GM21723 (cell line): ENCODE results near the gene GPX6.
"Not testable (repeated sequence)": the region's sequence is repeated elsewhere in the genome, so short reads cannot be mapped to it uniquely, and the experiment has no call there.

ENCODE experiments used
- ATAC-seq: cut with Tn5 transposase; IDR thresholded peaks from one replicate; pipeline ENCODE4 v1.9.1; 2021; ENCODE audit warnings: mild to moderate bottlenecking, moderate library complexity; ENCODE audit not compliant: unreplicated experiment

The GPX6 gene

GRCh38 chr6:28525496-28526039 is 10.0 kb upstream of the GPX6 start, which contains the start of gene GPX5:
GPX5 (plus strand) TSS chr6:28525881; CDS start chr6:28526014, 133 bp downstream.
- no peak for ATAC-seq

GRCh38 chr6:28523241-28523622 is 7.6 kb upstream of the GPX6 start:
- no peak for ATAC-seq

GRCh38 chr6:28522594-28523240 is 7.1 kb upstream of the GPX6 start:
- ATAC-seq: no peak

- ATAC-seq: no peak
These were observed 2.4 kb upstream of the GPX6 start for GRCh38 chr6:28517964-28518363.

- not testable (repeated sequence) for ATAC-seq
These were observed 3.2 kb downstream of the GPX6 start for GRCh38 chr6:28512387-28512786.

GRCh38 chr6:28511628-28512300 is 3.8 kb downstream of the GPX6 start:
- no peak for ATAC-seq

GRCh38 chr6:28506807-28507475 is 8.7 kb downstream of the GPX6 start:
- no peak for ATAC-seq

- no peak for ATAC-seq
These were observed 9.9 kb downstream of the GPX6 start for GRCh38 chr6:28505733-28506132.

GRCh38 chr6:28502709-28503305 is 12.8 kb downstream of the GPX6 start:
- not testable (repeated sequence) for ATAC-seq

- ATAC-seq: not testable (repeated sequence)
These were observed 13.5 kb downstream of the GPX6 start for GRCh38 chr6:28502136-28502535.

- no peak for ATAC-seq
These were observed 14.3 kb downstream of the GPX6 start for GRCh38 chr6:28501259-28501658.

GRCh38 chr6:28497893-28498292 is 17.7 kb downstream of the GPX6 start:
- no peak for ATAC-seq

- ATAC-seq: no peak
These were observed 18.3 kb downstream of the GPX6 start for GRCh38 chr6:28497306-28497705.

- no peak for ATAC-seq
These were observed 19.4 kb downstream of the GPX6 start for GRCh38 chr6:28496099-28496779.

GRCh38 chr6:28491984-28492317 is 23.6 kb downstream of the GPX6 start:
- ATAC-seq: no peak

GRCh38 chr6:28490205-28490890 is 25.2 kb downstream of the GPX6 start:
- ATAC-seq: peak; percentile 35

- ATAC-seq: peak; percentile 81
These were observed 26.0 kb downstream of the GPX6 start for GRCh38 chr6:28489366-28490204.

GRCh38 chr6:28488916-28489365 is 26.7 kb downstream of the GPX6 start:
- no peak for ATAC-seq

GRCh38 chr6:28486988-28487742 is 28.4 kb downstream of the GPX6 start:
- ATAC-seq: no peak
